Measurements from ENCODE around the gene IFT52. TPM values are rescaled to one million over a fixed set of nuclear protein-coding genes. Genes with fewer than 3 reads are reported as not detected.

IFT52 gene
- total and polyA plus RNA-seq, 2 of the 8 experiments (the other 6 are each of a cell fraction or from before 2014, with no cell fraction given), result 35.6 to 40.4 TPM

- TF ChIP-seq CHD7 (IDR thresholded peaks at IDR 0.05; ENCODE audit: insufficient replicate concordance, low read length), result no peak
Observed at GRCh38 chr20:43590036-43590391, 723 bp upstream of the IFT52 start (continued).

Measured in H1 (cell line).